Pulmonary artery endothelial cell (primary cell): ENCODE results near the gene STT3B. TPM values are rescaled to one million over a fixed set of nuclear protein-coding genes. Genes with fewer than 3 reads are reported as not detected.
"Not testable (repeated sequence)": the region's sequence is repeated elsewhere in the genome, so short reads cannot be mapped to it uniquely, and the experiment has no call there.

ENCODE experiments used
- DNase-seq: peaks from one replicate; pipeline ENCODE4 v3.0.0-alpha.2; 2011; ENCODE audit warnings: low read depth, low spot score
- total RNA-seq: library from RNA; depleted of rRNA; stranded (reverse); fragments of >200 nt; gene quantifications from 2 replicates; pipeline ENCODE4 v1.2.3, GENCODE V29; 2014

STT3B gene
- total RNA-seq = 168 and 198 TPM in 2 replicates

DNA sequence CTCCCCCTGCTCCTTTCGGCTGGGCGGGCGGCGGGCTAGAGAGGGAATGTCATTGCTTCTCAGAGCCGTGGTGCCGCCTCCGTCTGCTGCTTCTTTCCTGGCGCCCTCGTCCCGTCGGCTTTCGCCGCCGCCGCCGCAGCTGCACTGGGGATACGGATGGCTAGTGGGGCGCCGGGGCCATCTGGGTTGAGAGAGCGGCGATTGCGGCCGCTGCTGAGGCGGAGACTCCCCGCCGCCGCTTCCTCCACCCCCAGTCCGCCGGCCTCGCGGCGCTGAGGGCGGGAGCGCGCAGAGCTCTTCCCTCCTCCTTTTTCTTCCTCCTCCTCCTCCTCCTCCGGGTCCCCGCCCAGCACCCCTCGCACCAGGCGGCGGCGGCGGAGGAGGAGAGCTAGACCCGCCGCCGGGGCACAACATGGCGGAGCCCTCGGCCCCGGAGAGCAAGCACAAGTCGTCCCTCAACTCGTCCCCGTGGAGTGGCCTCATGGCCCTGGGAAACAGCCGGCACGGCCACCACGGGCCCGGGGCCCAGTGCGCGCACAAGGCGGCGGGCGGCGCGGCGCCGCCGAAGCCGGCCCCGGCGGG is at the start of gene STT3B:
Gene STT3B (plus strand): TSS at position 339 of the 582 bp plus-strand sequence. CDS start 74 bp downstream, at position 413.
- peak; percentile 46 for DNase-seq

DNA sequence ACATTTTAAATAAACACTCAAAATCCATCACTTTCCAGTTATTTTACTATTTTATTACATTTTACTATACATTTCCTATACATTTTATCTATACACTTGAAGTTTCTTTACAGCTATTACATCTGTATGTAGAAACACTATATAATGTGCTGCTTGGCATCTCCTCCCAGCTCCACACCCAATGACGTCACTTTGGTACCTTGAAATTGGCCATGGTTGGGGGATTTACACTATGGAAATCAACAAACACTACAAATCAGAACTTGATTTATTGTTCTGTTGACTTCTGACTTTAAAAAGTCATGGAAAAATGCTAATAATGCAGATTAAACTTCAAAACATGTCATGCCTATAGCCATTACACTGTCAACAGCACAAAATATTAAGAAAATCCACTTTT is 48.9 kb upstream of the STT3B start:
- no peak for DNase-seq

DNA sequence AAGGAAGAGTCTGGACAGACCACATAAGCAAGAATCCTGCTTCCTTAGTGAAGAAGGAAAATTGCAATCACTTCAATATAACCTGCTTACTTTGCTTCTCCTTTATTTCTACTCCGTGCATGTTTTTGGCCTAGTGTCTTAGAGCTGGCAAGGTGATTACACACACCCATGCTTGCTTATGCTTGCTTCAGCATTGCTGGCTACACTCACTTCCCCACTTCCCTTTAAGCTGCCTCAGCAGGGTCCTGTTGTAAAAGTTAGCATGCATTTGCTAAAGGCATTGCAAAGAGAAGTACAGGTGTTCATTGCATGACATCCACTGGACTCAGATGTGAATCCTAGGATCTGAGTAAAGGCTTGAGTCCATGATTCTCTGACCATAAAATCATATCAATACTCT is 47.5 kb upstream of the STT3B start:
- DNase-seq = no peak

DNA sequence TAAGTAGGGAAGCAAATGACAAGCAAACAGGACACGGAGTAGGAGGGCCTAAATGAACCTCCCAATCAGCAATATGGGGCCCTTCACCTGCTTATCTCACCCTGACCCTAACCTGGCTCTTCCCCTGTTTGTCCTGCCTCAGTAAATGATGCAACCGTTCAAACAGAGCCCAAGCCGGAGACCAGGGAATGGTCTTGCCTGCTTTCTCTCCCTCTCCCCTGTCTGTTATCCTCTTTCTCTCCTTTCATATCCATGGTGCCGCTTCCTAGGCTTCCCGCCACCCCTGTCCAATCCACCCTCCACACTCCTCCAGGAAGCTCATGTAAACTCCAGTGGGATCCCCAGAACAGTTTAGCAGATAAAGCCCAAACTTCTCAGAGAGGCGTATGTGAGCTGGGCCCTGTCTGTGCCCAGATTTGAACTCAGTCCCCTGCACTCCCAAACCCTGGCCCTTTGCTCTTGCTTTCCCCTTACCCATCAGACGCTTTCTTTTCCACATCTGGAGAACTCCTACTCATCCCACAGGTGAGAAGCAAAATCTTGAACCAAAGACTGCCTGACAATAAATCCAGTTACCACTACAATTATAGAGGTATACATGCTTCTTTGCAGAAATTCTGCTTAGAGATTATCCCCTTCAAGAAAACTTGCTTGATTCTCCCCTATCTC is 45.7 kb upstream of the STT3B start:
- DNase-seq = no peak

DNA sequence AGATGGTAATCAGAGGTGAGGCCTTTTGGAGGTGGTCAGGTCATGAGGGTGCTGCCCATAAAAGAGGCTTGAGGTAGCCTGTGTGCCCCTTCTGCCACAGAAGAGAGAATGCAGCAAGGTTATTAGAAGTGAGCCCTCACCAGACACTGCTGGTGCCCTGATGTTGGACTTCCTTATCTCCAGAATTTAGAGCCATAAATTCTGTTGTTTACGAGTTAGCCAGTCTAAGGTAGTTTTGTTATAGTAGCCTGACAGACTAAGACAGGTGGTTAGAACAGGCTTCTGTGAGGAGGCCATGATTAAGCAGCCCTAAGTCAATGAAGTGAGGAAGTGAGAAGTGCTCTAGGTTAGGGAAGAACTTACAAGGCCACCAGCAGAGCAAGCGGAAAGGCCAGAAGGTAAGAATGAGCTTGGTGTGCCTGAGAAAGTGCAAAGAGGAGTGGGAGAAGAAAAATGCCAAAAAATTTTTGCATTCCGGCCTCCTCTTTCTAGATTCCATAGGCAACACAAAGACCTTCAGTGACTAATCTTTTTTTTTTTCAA is 44.2 kb upstream of the STT3B start:
- DNase-seq = no peak

DNA sequence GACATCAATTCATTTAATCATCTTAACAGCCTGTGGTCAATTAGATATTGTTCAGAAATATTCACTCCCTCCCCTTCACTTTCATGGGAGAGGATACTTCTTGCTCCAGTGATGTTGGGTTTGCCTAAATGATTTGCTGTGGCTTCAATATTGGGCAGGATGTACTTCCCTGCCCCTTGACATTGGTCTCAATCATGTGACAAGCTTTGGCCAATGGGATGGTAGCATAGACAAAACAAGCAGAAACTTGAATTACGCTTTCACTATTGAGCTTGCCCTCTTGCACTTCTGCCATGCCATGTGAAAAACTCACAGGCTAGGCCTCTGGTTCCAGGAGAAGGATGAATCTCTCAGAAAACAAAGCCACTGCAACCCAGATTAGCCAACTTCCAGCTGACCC is 42.2 kb upstream of the STT3B start:
- no peak for DNase-seq

DNA sequence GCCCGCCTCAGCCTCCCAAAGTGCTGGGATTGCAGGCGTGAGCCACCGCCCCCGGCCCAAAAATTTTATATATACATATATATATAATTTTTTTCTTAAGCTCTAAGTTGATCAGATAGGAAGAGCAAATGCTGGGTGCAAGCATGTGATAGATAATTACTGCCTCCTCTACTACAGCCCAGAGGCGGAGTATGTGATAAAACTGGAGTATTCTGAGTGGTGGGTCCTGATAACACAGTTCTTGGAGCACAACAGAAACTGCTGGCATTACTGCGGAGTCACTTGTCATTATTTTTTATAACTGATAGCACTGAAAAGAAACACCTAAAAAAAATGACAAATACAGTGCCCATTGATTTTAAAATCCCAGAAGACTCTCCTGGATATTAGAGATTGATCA is 41.1 kb upstream of the STT3B start:
- DNase-seq = no peak

DNA sequence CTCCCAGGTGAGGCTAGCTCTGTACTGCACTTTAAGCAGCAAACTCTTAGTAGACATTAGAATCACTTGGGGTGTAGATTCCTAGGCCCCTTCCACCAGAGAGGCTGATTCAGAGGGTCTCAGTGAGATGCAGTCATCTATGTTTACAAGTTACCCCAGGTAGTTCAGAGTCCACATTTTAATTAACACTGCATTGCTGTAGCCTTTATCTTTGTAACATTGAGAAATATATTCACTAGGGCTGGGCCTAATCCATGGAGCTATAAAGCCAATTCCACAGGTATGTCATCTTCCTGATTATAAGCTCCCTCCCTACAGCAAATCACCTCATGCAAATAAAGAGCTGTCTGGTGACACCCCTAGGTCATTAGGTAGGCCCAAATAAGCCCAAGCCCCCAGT is 39.6 kb upstream of the STT3B start:
- DNase-seq = no peak

DNA sequence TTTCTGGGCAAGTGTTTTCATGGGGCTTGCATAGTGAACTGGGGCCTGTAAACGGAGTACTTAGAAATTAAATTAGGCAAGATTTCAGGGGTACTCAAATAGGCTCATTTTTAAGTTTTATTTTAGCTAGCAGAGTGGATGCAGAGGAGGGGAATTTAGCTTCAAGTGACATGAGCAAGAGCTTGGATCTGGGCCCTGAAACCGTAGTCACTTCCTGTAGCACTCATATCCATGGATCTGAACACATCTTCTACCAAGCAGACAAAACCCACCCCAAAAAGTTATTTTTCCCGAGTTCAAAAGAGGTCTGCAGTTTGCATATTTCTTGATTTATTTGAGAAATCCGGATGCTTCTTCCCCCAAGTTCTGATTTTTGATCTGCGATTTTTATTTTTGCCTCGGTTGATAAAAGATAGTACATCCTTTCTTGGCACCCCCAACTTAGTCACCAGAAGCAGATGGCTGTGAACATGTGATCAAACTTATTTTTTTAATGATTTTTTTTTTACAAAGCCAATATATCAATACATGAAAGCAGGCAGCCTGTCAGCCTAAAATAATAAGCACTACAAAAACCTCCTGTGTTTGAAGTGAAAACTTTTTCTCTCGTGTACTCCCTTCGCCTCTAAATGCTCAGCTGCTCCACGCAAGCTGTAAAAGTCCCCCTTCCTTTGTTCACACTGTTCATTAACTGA is 36.6 kb upstream of the STT3B start:
- DNase-seq = no peak

DNA sequence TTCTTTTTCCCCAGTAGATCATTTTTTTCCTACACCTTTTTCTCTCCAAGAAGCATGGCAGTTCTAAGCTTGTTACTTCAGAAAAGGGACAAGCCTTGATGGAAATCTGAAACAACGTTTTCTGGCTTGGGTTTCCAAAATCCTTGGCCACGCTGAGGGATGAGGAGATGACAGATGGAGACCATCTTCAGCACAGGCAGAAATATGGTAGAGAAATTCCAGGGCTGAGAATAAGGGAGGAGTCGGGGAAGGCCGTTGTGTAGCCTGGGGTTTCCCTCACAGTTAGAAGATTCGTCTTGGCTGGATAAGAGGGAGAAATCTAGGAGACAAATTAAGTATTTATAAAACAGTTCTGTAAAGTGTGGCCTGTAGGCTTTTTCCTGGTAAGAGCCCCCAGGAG is 33.9 kb upstream of the STT3B start:
- DNase-seq = no peak

DNA sequence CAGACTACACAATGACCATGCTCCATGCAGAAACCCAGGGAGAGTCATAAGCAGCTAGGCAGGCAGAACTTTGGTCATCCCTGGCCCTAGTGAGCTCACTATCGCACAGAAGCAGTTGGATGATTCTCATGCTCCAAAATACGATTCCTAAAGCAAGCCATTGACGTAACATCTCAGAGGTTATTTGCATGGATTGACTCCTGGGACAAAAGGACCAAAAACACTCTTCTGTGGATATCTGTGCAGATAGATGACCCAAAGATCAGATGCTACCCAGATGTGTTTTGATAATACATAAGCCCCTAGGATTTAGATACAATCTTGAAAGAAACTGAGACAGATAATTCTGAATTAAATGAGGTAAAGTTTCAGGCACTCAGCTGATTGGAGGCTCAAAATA is 33.4 kb upstream of the STT3B start:
- DNase-seq = no peak

DNA sequence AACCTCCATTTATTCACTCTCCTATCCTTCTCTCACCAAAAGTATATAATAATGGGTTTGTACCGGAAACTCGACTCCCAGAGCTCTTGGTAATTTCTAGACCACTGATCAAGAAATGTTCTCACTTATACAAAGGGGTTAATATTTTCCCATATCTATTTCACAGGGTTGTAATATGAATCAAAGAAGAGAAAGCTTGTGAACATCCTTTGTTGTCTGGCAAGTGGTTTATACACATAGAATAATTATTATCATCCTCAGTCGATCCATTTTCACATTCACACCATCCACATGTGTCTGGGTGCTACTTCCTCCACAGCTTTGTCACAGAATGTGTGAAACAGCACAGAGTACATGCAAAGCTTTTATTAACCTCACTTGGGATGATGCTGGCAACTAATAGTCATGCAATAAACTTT is 29.9 kb upstream of the STT3B start:
- DNase-seq = no peak

DNA sequence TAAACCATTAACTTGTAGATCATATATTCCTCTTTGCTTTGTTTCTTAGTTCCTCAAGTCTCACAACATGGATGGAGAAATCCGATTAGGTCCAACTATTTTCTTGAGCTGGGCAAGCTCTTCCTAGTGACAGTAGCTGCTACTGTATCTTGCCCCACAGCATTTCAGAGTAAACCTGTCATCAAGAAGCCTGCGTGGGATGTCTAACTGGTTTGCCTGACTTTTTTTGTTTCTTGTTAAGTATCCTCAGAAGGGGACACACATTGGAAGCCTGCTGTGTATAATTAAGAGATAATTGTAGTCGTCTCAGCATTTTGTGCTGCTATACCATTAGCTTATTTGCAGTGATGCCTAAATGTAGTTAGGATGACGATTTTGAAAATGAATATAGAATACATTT is 29.3 kb upstream of the STT3B start:
- DNase-seq = no peak

DNA sequence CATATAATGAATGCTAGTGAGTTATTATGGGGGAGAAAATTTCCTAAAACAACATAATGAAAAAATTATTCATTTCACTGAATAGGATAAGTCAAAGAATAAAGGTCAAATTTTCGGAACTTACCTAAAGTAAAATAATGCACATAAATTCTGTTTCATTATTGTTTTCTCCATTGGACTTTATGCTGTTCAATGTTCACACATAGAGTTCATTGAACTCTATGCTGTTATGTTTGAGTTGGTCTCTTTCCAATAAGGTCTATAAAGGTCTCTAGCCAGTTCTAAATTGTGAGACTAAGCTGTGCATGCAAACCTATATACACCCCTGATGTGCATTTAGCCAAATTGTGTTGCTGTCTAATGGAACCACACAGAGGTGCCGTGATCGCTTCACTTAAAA is 28.5 kb upstream of the STT3B start:
- no peak for DNase-seq

DNA sequence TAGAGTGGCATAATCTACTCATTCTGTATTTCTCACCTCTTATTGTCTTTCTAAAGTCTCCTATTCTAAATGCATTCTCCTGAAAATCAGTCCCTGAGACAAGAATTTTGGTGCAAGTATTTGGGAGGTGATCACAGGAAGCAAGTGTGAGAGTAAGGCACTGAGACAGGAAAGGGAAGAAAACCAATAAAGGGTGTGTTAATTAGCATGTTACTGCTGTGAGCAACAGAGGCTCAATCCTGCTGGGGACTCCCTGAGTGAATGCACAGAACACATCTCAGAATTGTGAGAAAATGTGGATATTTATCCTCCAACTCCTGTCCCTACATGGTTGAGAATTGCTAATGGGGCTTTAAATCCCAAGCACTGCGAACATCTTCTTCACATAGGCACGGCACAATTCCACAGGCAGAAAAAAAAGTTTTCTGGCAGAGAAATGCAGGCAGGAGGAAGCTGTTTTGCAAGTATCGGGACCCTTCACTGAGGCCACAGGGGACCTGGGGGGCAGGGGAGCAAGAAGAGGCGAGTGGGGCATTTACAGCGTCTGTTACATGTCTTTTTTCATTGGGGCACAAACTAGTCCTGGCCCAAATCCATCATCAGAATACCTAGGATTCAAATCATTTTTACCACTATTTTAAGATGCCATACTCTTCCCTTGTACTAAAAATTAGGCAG is 27.2 kb upstream of the STT3B start:
- DNase-seq = no peak

DNA sequence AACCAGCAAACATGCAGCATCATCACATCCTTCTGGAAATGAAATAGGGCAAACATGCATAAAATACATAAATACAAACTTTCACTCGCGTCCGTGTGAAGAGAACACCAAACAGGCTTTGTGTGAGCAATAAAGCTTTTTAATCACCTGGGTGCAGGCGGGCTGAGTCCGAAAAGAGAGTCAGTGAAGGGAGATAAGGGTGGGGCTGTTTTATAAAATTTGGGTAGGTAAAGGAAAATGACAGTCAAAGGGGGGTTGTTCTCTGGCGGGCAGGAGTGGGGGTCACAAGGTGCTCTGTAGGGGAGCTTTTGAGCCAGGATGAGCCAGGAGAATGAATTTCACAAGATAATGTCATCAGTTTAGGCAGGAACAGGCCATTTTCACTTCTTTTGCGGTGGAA is 26.2 kb upstream of the STT3B start:
- not testable (repeated sequence) for DNase-seq

DNA sequence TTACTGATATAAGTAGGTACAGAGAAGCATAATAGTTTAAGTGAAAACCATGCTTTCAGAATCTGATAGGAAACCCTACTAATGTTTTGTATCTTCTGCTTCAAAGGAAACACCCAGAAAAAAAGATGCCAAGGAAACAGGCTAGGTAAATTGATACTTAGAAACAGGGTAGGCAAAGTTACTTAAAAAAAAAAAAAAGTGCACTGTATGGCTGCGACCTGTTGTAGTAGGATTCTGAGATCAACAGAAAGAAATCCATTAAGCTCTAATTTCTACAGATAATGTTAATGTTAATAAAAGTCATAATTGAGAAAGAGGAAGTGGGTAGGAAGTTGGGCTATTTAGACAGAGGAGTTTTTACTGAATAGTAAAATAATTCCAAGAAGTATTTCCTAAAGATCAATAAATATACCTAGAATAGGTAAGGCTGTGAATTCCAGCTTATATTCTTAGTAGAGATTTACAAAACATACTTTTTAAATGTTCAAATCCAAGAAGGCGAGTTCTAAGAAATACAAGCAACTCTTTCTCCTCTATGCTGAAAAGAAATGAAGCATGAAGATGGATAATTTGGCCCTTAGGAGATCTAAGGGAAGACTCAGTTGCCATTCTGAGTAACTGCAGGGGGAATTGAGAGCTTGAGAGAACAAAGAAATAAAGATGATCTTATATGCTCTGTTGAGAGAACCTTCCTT is 24.1 kb upstream of the STT3B start:
- DNase-seq = no peak

DNA sequence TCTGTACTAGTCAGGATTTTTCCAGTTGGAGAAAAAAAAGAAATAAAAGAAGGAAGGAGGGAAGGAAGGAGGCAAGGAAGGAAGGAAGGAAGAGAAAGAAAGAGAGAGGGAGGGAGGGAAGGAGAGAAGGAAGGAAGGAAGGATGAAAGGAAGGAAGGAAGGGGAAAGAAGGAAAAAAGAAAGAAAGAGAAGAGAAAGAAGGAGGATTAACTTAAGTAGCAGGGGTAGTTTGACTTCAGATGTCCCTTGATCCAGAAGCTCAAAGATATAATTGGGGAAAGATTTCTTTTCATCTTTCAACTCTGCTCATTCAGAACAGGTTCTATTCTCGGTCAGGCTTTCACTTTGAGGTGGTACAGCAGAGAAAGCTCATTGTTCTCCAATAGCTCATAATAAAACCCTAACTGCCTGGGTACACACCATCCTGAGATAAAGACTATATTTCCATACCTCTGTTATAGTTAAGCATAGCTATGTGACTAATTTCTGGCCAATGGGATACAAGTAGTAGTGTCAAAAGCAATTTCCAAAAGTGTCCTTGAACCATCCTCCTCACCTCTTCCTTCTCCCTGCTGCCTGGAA is 23.5 kb upstream of the STT3B start:
- no peak for DNase-seq

DNA sequence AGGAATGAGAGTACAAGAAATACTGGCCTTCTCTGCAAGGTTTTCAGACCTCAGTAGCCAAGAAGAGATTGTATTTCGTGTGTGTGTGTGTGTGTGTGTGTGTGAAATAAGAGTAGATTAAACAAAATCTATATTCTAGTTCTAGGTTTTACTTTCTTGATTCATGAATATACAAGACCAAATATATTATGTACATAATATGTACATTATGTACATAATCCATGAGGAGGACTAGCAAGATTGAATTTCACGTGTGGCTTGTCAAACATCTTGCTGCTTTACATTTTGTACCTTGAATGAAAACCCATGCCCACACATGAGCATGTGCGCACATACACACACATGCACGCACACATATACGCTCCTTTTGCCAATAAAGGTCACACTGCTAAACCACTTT is 18.2 kb upstream of the STT3B start:
- no peak for DNase-seq

DNA sequence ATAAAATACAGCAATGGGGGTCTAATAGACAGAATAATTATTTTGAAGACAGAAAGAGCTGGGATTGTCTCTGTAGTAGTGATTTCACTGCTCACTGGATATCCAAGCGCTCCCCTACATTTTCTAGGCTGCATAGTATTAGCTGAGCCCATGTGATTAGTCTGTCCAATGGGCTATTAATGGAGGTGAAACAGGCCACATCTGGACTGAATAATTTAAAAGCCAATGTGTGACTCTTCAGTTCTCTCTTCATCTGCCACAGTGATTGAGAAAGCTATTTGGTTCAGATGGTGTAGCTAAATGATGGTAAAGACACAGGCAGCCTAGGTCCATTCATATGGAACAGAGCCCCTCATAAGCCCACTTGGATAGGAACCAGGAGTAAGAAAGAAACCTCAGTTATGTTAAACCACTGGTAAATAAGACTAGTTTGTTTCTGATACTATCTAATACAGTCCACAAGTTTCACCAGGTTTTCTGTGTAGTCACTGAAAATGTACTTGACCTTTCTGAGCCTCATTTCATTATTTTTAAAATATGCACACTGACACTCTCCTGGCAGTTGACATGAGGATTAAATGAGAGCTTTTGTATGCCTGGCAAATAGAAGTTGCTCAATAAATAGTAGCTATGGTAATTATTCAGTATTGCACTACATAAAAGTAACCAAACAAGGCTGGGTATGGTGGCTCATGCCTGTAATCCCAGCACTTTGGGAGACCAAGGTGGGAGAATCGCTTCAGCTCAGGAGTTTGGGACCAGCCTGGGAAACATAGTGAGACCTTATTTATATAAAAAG is 17.0 kb upstream of the STT3B start:
- no peak for DNase-seq
